Stimulated activated CD4-positive, alpha-beta T cell treated with anti-CD3 and anti-CD28 coated beads, TNF-alpha, amount 100 ng/mL, for 48 hours (primary cell): ENCODE results near the gene FRMD4A.
"Not testable (repeated sequence)": the region's sequence is repeated elsewhere in the genome, so short reads cannot be mapped to it uniquely, and the experiment has no call there.

Experiments
- DNase-seq, 3 donors: peaks; one replicate each; pipeline ENCODE4 v3.0.0-alpha.2; 2020; ENCODE audit warnings: low read depth in 3 of 3

The FRMD4A gene

GRCh38 chr10:14056610-14057332 is 274.0 kb downstream of the FRMD4A start:
- DNase-seq: no peak

- DNase-seq: no peak
These were observed 277.8 kb downstream of the FRMD4A start for GRCh38 chr10:14052931-14053330.

GRCh38 chr10:14050598-14050997 is 280.1 kb downstream of the FRMD4A start:
- DNase-seq: no peak

GRCh38 chr10:14048930-14049613 is 281.7 kb downstream of the FRMD4A start:
- DNase-seq: no peak

GRCh38 chr10:14047431-14047830 is 283.3 kb downstream of the FRMD4A start:
- no peak for DNase-seq

GRCh38 chr10:14042051-14042450 is 288.7 kb downstream of the FRMD4A start:
- not testable (repeated sequence) for DNase-seq

- no peak for DNase-seq
These were observed 289.7 kb downstream of the FRMD4A start for GRCh38 chr10:14040787-14041631.

- no peak for DNase-seq
These were observed 290.6 kb downstream of the FRMD4A start for GRCh38 chr10:14039968-14040668.

- DNase-seq: no peak
These were observed 294.5 kb downstream of the FRMD4A start for GRCh38 chr10:14036233-14036632.

GRCh38 chr10:14035506-14035905 is 295.2 kb downstream of the FRMD4A start:
- no peak for DNase-seq

- peak; percentile 14 to 26 (median 16) for DNase-seq
These were observed 298.2 kb downstream of the FRMD4A start for GRCh38 chr10:14032406-14032998.

GRCh38 chr10:14026325-14026724 is 304.4 kb downstream of the FRMD4A start:
- no peak for DNase-seq

GRCh38 chr10:14025283-14026189 is 305.2 kb downstream of the FRMD4A start:
- no peak for DNase-seq

GRCh38 chr10:14024329-14025202 is 306.2 kb downstream of the FRMD4A start:
- DNase-seq: no peak

GRCh38 chr10:14023673-14024328 is 306.9 kb downstream of the FRMD4A start:
- DNase-seq: no peak

- no peak for DNase-seq
These were observed 307.6 kb downstream of the FRMD4A start for GRCh38 chr10:14022954-14023672.

GRCh38 chr10:14022052-14022451 is 308.7 kb downstream of the FRMD4A start:
- no peak for DNase-seq

- no peak for DNase-seq
These were observed 310.6 kb downstream of the FRMD4A start for GRCh38 chr10:14020037-14020664.
